ENCODE data around the gene HCRTR1. TPM values are rescaled to one million over a fixed set of nuclear protein-coding genes. Genes with fewer than 3 reads are reported as not detected.

The HCRTR1 gene
- polyA plus RNA-seq, 1 donor from 2014 or later: 0.37 TPM

DNA sequence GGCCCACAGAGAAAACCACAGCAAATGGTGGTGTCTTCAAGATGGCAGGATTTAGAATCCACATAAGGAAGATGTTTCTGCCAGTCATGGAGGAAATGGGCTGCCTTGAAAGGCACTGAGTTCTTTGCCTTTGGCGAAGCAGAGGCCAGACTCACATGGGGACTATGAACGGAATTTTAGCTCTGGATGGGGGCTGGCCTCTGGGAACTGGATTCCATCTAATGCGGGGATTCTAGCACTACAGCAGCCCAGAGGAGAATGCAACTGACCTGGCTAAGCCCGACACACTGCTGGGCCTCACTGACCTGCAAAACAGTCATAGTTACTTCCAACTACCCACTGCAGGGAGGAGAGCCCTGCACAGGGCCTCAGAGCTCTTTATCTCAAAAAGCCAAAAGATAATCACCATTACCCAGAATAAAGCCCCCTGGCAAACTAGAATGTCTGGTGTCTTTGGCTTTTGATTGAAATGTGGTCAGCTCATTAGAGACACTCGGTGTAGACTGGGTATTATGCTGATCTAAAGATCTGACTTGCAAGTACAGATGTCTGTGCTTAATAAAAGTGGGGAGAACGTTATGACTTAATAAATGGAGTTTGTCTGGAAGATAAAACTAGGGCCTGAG lies 11.6 kb downstream of the HCRTR1 start:
- Histone ChIP-seq H4K20me1 (ENCODE audit: insufficient read depth) (no peaks in the 10 kb centered on the region), H3K36me3 (ENCODE audit: insufficient read depth, low read length) (no peaks in the 10 kb centered on the region), H3K4me2 (ENCODE audit: low read length) (no peak overlapping the region), H3K27ac (ENCODE audit: low read length) (no peak overlapping the region), H3F3A (ENCODE audit: insufficient read depth, low read length, poor library complexity, severe bottlenecking) (no peaks in the 10 kb centered on the region), H3K79me2 (replicated peaks; ENCODE audit: insufficient read depth, low read length) (no peaks in the 10 kb centered on the region), H3K9ac (ENCODE audit: low read length) (no peak overlapping the region), H3K9me3 (ENCODE audit: low read length) (no peaks in the 10 kb centered on the region), H2AFZ (ENCODE audit: low read depth, low read length) (no peak overlapping the region), H3K9me2 (ENCODE audit: insufficient read depth, low read length) (no peaks in the 10 kb centered on the region), H3K4me3 (ENCODE audit: low read length) (no peak overlapping the region), H3K27me3 (ENCODE audit: insufficient read depth, low read depth, low read length) (no peaks in the 10 kb centered on the region)
- TF ChIP-seq MXI1 (conservative IDR thresholded peaks at IDR 0.05; ENCODE audit: poor library complexity, severe bottlenecking) (no peak), TAF1 (IDR thresholded peaks at IDR 0.05; ENCODE audit: low read depth) (no peak), POLR2AphosphoS5 (IDR thresholded peaks at IDR 0.05) (no peak), RAD21 (conservative IDR thresholded peaks at IDR 0.05) (no peak)
- TF ChIP-seq, protein P1, sequence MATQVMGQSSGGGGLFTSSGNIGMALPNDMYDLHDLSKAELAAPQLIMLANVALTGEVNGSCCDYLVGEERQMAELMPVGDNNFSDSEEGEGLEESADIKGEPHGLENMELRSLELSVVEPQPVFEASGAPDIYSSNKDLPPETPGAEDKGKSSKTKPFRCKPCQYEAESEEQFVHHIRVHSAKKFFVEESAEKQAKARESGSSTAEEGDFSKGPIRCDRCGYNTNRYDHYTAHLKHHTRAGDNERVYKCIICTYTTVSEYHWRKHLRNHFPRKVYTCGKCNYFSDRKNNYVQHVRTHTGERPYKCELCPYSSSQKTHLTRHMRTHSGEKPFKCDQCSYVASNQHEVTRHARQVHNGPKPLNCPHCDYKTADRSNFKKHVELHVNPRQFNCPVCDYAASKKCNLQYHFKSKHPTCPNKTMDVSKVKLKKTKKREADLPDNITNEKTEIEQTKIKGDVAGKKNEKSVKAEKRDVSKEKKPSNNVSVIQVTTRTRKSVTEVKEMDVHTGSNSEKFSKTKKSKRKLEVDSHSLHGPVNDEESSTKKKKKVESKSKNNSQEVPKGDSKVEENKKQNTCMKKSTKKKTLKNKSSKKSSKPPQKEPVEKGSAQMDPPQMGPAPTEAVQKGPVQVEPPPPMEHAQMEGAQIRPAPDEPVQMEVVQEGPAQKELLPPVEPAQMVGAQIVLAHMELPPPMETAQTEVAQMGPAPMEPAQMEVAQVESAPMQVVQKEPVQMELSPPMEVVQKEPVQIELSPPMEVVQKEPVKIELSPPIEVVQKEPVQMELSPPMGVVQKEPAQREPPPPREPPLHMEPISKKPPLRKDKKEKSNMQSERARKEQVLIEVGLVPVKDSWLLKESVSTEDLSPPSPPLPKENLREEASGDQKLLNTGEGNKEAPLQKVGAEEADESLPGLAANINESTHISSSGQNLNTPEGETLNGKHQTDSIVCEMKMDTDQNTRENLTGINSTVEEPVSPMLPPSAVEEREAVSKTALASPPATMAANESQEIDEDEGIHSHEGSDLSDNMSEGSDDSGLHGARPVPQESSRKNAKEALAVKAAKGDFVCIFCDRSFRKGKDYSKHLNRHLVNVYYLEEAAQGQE (IDR thresholded peaks at IDR 0.05; ENCODE audit: borderline replicate concordance): no peak

DNA sequence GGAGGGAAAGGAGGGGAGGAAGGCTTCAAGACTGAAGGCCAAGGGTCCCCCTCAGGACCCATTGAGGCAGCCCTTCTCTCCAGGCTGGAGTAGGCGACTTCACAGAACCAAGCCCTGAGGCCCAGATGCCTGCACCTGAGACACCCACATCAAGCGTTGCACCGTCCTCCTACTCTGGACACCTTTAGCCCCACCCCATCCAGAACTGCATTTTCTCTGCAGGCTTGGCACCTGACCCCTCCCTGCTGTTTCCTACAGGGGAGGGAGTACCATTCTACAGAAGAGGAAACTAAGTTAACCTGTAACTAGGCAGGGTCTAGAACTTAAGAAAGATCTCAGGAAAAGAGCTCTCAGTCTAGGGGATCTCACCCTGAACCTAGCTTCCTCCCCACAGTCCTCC lies 15.2 kb downstream of the HCRTR1 start:
- Histone ChIP-seq H3K4me2 (ENCODE audit: low read length) (no peak overlapping the region), H3K9ac (ENCODE audit: low read length) (no peak overlapping the region), H3K79me2 (replicated peaks; ENCODE audit: insufficient read depth, low read length) (peaks cover 12% of the 10 kb centered on the region), H3K36me3 (ENCODE audit: insufficient read depth, low read length) (no peaks in the 10 kb centered on the region), H3K27ac (ENCODE audit: low read length) (no peak overlapping the region), H2AFZ (ENCODE audit: low read depth, low read length) (no peak overlapping the region), H3K9me3 (ENCODE audit: low read length) (no peaks in the 10 kb centered on the region), H3K27me3 (ENCODE audit: insufficient read depth, low read depth, low read length) (no peaks in the 10 kb centered on the region), H3K9me2 (ENCODE audit: insufficient read depth, low read length) (no peaks in the 10 kb centered on the region), H3K4me3 (ENCODE audit: low read length) (no peak overlapping the region), H3F3A (ENCODE audit: insufficient read depth, low read length, poor library complexity, severe bottlenecking) (no peaks in the 10 kb centered on the region), H4K20me1 (ENCODE audit: insufficient read depth) (no peaks in the 10 kb centered on the region)
- TF ChIP-seq EP300 (conservative IDR thresholded peaks at IDR 0.05; ENCODE audit: poor library complexity, severe bottlenecking) (no peak), MXI1 (conservative IDR thresholded peaks at IDR 0.05; ENCODE audit: poor library complexity, severe bottlenecking) (no peak), TAF1 (IDR thresholded peaks at IDR 0.05; ENCODE audit: low read depth) (no peak), POLR2AphosphoS5 (IDR thresholded peaks at IDR 0.05) (no peak), EZH2 (IDR thresholded peaks at IDR 0.05; ENCODE audit: borderline replicate concordance, insufficient read depth, low read length, poor library complexity, severe bottlenecking) (no peak), SMC3 (conservative IDR thresholded peaks at IDR 0.05; ENCODE audit: poor library complexity) (no peak)
- TF ChIP-seq, protein P2, sequence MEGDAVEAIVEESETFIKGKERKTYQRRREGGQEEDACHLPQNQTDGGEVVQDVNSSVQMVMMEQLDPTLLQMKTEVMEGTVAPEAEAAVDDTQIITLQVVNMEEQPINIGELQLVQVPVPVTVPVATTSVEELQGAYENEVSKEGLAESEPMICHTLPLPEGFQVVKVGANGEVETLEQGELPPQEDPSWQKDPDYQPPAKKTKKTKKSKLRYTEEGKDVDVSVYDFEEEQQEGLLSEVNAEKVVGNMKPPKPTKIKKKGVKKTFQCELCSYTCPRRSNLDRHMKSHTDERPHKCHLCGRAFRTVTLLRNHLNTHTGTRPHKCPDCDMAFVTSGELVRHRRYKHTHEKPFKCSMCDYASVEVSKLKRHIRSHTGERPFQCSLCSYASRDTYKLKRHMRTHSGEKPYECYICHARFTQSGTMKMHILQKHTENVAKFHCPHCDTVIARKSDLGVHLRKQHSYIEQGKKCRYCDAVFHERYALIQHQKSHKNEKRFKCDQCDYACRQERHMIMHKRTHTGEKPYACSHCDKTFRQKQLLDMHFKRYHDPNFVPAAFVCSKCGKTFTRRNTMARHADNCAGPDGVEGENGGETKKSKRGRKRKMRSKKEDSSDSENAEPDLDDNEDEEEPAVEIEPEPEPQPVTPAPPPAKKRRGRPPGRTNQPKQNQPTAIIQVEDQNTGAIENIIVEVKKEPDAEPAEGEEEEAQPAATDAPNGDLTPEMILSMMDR (IDR thresholded peaks at IDR 0.05; ENCODE audit: poor library complexity, severe bottlenecking): no peak
